WTC11 (cell line): Measurements from ENCODE around the gene ST3GAL5. TPM values are rescaled to one million over a fixed set of nuclear protein-coding genes. Genes with fewer than 3 reads are reported as not detected.

Source experiments
- ATAC-seq: fragments of 200-7000 bp; cut with Tn5 transposase; 2 replicates; pipeline ENCODE4 v1.10.0; 2021; ENCODE audit warnings: mild to moderate bottlenecking, moderate library complexity
- CTCF ChIA-PET: fragments of 300-600 bp; sonication (Branson Sonifier 250); formaldehyde crosslinking; loops from one replicate; lab custom pipeline; 2021; ENCODE audit warnings: antibody characterized with exemption; lab: Charles Lee
- POLR2A ChIA-PET: fragments of 350-600 bp; sonication (Branson Sonifier 250); formaldehyde crosslinking; loops from one replicate; lab custom pipeline; 2021; ENCODE audit warnings: antibody characterized with exemption; lab: Charles Lee
- DNase-seq: peaks from one replicate; pipeline ENCODE4 v3.0.0; 2021; ENCODE audit warnings: low spot score
- H3K27ac Mint-ChIP-seq: 2 replicates; pipeline ENCODE4 v1.8.0; 2021; ENCODE audit warnings: mixed read lengths
- H3K27me3 Mint-ChIP-seq: 2 replicates; pipeline ENCODE4 v1.8.0; 2021; ENCODE audit warnings: low read depth, mild to moderate bottlenecking, moderate library complexity, mixed read lengths
- H3K36me3 Mint-ChIP-seq: 2 replicates; pipeline ENCODE4 v1.8.0; 2021; ENCODE audit warnings: mixed read lengths
- H3K4me1 Mint-ChIP-seq: 2 replicates; pipeline ENCODE4 v1.8.0; 2022; ENCODE audit warnings: mixed read lengths
- H3K4me3 Mint-ChIP-seq: 2 replicates; pipeline ENCODE4 v1.8.0; 2021; ENCODE audit warnings: mild to moderate bottlenecking, moderate library complexity, mixed read lengths
- H3K9me3 Mint-ChIP-seq: 2 replicates; pipeline ENCODE4 v1.8.0; 2021; ENCODE audit warnings: mixed read lengths
- CBFB ChIP-seq: sonication (generic); formaldehyde crosslinking; IDR thresholded peaks from 2 replicates; pipeline ENCODE4 v1.8.1; 2022; ENCODE audit warnings: mild to moderate bottlenecking, low read depth, missing genetic modification reagents
- EMX1 ChIP-seq: fragments of 250-450 bp; sonication (Bioruptor Pico); IDR thresholded peaks from 2 replicates; pipeline ENCODE4 v1.8.0; 2021; ENCODE audit warnings: mild to moderate bottlenecking
- IRF2 ChIP-seq: sonication (generic); formaldehyde crosslinking; IDR thresholded peaks from 2 replicates; pipeline ENCODE4 v1.8.0; 2022; ENCODE audit warnings: low read depth, missing genetic modification reagents, borderline replicate concordance
- JAZF1 ChIP-seq: fragments of 250-450 bp; sonication (Bioruptor Pico); IDR thresholded peaks from 2 replicates; pipeline ENCODE4 v1.9.0; 2021; ENCODE audit warnings: moderate library complexity, mild to moderate bottlenecking, inconsistent platforms
- JUN ChIP-seq: sonication (generic); formaldehyde crosslinking; IDR thresholded peaks from 2 replicates; pipeline ENCODE4 v1.8.0; 2023; ENCODE audit warnings: mild to moderate bottlenecking, missing genetic modification reagents
- MXD4 ChIP-seq: fragments of 250-450 bp; sonication (Bioruptor Pico); IDR thresholded peaks from 2 replicates; pipeline ENCODE4 v1.8.0; 2021; ENCODE audit warnings: mild to moderate bottlenecking, moderate library complexity, borderline replicate concordance
- NFYB ChIP-seq: sonication (generic); formaldehyde crosslinking; conservative IDR thresholded peaks from 2 replicates; pipeline ENCODE4 v1.8.0; 2022; ENCODE audit warnings: low read depth, missing genetic modification reagents
- NR2C2 ChIP-seq: sonication (generic); formaldehyde crosslinking; IDR thresholded peaks from 2 replicates; pipeline ENCODE4 v1.8.0; 2022; ENCODE audit warnings: mild to moderate bottlenecking, missing genetic modification reagents
- OVOL2 ChIP-seq: fragments of 250-450 bp; sonication (Bioruptor Pico); IDR thresholded peaks from 2 replicates; pipeline ENCODE4 v1.9.0; 2021; ENCODE audit warnings: mild to moderate bottlenecking, borderline replicate concordance
- RELA ChIP-seq: sonication (generic); formaldehyde crosslinking; IDR thresholded peaks from 2 replicates; pipeline ENCODE4 v1.8.1; 2022; ENCODE audit warnings: missing genetic modification reagents, mild to moderate bottlenecking, borderline replicate concordance
- RORB ChIP-seq: fragments of 250-450 bp; sonication (Bioruptor Pico); IDR thresholded peaks from 2 replicates; pipeline ENCODE4 v1.9.0; 2021; ENCODE audit warnings: mild to moderate bottlenecking
- SMAD4 ChIP-seq: sonication (generic); formaldehyde crosslinking; IDR thresholded peaks from 2 replicates; pipeline ENCODE4 v1.8.0; 2022; ENCODE audit warnings: mild to moderate bottlenecking, missing genetic modification reagents
- ZBTB21 ChIP-seq: sonication (generic); formaldehyde crosslinking; IDR thresholded peaks from 2 replicates; pipeline ENCODE4 v1.8.1; 2023; ENCODE audit warnings: mild to moderate bottlenecking, missing genetic modification reagents, borderline replicate concordance
- ZNF138 ChIP-seq: sonication (generic); formaldehyde crosslinking; conservative IDR thresholded peaks from 2 replicates; pipeline ENCODE4 v1.8.1; 2022; ENCODE audit warnings: mild to moderate bottlenecking, moderate library complexity, missing genetic modification reagents
- ZNF423 ChIP-seq: fragments of 250-450 bp; sonication (Bioruptor Pico); IDR thresholded peaks from 2 replicates; pipeline ENCODE4 v2.1.2; 2022; ENCODE audit warnings: mild to moderate bottlenecking, moderate library complexity
- total RNA-seq: library from RNA; stranded (reverse); gene quantifications from 3 replicates; pipeline ENCODE4 v1.2.3, GENCODE V29; 2021
- TF ChIP-seq, protein P1 (sequence below): fragments of 250-450 bp; sonication (Bioruptor Pico); IDR thresholded peaks from 2 replicates; pipeline ENCODE4 v1.9.0; 2021; ENCODE audit warnings: mild to moderate bottlenecking
- TF ChIP-seq, protein P2 (sequence below): fragments of 250-450 bp; sonication (Bioruptor Pico); conservative IDR thresholded peaks from 2 replicates; pipeline ENCODE4 v1.9.0; 2021; ENCODE audit warnings: mild to moderate bottlenecking
- TF ChIP-seq, protein P3 (sequence below): sonication (generic); formaldehyde crosslinking; IDR thresholded peaks from 2 replicates; pipeline ENCODE4 v1.8.0; 2022; ENCODE audit warnings: mild to moderate bottlenecking, missing genetic modification reagents
- TF ChIP-seq, protein P4 (sequence below): sonication (generic); formaldehyde crosslinking; conservative IDR thresholded peaks from 2 replicates; pipeline ENCODE4 v1.8.1; 2023; ENCODE audit warnings: mild to moderate bottlenecking, low read depth, missing genetic modification reagents, moderate library complexity
- TF ChIP-seq, protein P5 (sequence below): fragments of 250-450 bp; sonication (Bioruptor Pico); IDR thresholded peaks from 2 replicates; pipeline ENCODE4 v2.1.2; 2022; ENCODE audit warnings: mild to moderate bottlenecking, moderate library complexity
- TF ChIP-seq, protein P6 (sequence below): fragments of 250-450 bp; sonication (Bioruptor Pico); IDR thresholded peaks from 2 replicates; pipeline ENCODE4 v1.9.0; 2021; ENCODE audit warnings: mild to moderate bottlenecking
- TF ChIP-seq, protein P7 (sequence below): sonication (generic); formaldehyde crosslinking; IDR thresholded peaks from 2 replicates; pipeline ENCODE4 v1.8.0; 2023; ENCODE audit warnings: mild to moderate bottlenecking, missing genetic modification reagents

Gene ST3GAL5
- total RNA-seq, 1 experiment from 2014 or later = 5.9 TPM

DNA sequence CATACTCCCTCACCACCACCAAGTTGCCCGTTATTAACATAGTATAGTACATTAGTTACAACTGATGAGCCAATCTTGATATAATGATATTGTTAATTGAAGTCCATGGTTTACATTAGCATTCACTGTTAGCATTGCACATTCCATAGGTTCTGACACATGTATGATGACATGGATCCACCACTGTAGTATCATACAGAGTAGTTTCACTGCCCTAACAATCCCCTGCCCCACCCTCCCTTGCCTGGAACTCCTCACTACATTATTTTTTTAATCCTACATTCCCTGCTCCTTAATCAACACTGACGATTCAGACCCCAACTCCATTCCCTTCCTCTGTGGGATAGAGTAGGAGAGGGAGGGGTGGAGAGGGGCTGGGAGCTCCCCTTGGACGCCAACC is 20.2 kb upstream of the ST3GAL5 start:
- TF ChIP-seq OVOL2 (CRISPR knock-in tag) (no peak), RORB (CRISPR knock-in tag) (no peak), JAZF1 (CRISPR knock-in tag) (no peak), JUN (CRISPR knock-in tag) (no peak), NR2C2 (CRISPR knock-in tag) (no peak), MXD4 (CRISPR knock-in tag) (no peak), IRF2 (CRISPR knock-in tag) (no peak), NFYB (no peak), CBFB (CRISPR knock-in tag) (no peak)
- TF ChIP-seq, protein P1, sequence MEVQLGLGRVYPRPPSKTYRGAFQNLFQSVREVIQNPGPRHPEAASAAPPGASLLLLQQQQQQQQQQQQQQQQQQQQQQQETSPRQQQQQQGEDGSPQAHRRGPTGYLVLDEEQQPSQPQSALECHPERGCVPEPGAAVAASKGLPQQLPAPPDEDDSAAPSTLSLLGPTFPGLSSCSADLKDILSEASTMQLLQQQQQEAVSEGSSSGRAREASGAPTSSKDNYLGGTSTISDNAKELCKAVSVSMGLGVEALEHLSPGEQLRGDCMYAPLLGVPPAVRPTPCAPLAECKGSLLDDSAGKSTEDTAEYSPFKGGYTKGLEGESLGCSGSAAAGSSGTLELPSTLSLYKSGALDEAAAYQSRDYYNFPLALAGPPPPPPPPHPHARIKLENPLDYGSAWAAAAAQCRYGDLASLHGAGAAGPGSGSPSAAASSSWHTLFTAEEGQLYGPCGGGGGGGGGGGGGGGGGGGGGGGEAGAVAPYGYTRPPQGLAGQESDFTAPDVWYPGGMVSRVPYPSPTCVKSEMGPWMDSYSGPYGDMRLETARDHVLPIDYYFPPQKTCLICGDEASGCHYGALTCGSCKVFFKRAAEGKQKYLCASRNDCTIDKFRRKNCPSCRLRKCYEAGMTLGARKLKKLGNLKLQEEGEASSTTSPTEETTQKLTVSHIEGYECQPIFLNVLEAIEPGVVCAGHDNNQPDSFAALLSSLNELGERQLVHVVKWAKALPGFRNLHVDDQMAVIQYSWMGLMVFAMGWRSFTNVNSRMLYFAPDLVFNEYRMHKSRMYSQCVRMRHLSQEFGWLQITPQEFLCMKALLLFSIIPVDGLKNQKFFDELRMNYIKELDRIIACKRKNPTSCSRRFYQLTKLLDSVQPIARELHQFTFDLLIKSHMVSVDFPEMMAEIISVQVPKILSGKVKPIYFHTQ (CRISPR knock-in tag) = no peak
- TF ChIP-seq, protein P2, sequence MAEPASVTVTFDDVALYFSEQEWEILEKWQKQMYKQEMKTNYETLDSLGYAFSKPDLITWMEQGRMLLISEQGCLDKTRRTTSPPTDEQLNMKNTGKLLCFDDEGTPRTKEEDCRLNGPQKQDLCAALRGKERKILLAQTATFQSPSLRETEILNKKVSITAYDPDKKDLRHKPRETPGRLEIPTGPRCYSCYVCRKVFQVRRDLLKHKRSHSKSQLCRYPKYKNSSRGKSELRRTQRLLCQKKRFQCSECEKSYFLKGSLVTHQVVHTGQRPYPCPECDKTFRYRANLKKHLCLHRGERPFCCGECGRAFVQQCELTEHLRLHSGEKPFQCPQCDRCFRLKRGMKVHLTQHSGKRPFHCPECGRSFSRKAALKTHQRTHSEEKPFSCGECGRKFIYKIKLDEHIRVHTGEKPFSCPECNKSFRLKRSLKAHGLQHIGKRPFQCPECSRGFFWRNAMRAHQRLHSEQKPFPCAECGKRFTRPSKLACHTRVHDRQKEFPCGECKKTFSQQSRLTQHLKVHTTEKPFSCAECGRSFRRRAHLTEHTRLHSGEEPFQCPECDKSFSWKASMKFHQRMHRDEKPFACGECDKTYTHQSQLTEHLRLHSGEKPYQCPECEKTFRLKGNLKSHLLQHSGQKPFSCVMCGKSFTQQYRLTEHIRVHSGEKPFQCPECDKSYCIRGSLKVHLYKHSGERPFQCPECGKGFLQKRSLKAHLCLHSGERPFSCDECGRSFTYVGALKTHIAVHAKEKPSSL (CRISPR knock-in tag) = no peak
- no peak overlapping the region for H3K27ac Mint-ChIP-seq
- DNase-seq (no peak), ATAC-seq (no peak)
- H3K4me3 Mint-ChIP-seq = no peak overlapping the region
- CTCF ChIA-PET = interaction anchor here (2.1 kb wide), 1 partner anchor 20 kb away, joined by 10 read pairs; the partner anchor contains the start of gene ST3GAL5
- no peaks in the 10 kb centered on the region for H3K4me1 Mint-ChIP-seq
- H3K9me3 Mint-ChIP-seq = no peaks in the 10 kb centered on the region
- H3K27me3 Mint-ChIP-seq = no peaks in the 10 kb centered on the region
- H3K36me3 Mint-ChIP-seq = no peaks in the 10 kb centered on the region
- POLR2A ChIA-PET = no interaction called here

DNA sequence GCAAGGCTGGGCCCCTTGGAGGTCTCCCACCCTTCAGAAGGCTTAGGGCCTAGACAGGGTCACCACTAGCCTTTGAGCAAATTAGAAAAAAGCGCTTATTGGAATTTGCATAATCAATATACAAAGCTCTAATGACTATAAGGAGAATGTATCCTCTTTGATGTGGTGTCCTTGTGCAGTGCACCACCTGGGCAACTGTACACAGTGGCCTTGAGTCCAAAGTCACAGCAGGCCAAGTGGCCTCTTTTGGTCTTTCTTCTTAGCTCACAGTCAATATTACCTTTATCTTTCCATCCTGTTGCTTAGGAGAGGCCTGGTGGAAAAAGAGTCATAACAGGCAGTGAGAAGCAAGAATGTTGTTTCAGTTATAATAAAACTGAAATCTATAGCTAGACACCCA is 19.7 kb upstream of the ST3GAL5 start:
- CTCF ChIA-PET = interaction anchor here (2.1 kb wide), 1 partner anchor 20 kb away, joined by 10 read pairs; the partner anchor contains the start of gene ST3GAL5

More for the DNA sequence above, 19.7 kb upstream of the ST3GAL5 start:
- Mint-ChIP-seq H3K4me3 (no peak overlapping the region), H3K27ac (no peak overlapping the region), H3K27me3 (no peaks in the 10 kb centered on the region), H3K36me3 (no peaks in the 10 kb centered on the region), H3K4me1 (no peaks in the 10 kb centered on the region), H3K9me3 (no peaks in the 10 kb centered on the region)
- TF ChIP-seq, protein P3, sequence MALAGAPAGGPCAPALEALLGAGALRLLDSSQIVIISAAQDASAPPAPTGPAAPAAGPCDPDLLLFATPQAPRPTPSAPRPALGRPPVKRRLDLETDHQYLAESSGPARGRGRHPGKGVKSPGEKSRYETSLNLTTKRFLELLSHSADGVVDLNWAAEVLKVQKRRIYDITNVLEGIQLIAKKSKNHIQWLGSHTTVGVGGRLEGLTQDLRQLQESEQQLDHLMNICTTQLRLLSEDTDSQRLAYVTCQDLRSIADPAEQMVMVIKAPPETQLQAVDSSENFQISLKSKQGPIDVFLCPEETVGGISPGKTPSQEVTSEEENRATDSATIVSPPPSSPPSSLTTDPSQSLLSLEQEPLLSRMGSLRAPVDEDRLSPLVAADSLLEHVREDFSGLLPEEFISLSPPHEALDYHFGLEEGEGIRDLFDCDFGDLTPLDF = no peak
- no peak for TF ChIP-seq JAZF1 (CRISPR knock-in tag)
- no peak for TF ChIP-seq SMAD4 (CRISPR knock-in tag)
- TF ChIP-seq OVOL2 (CRISPR knock-in tag) = no peak
- no peak for TF ChIP-seq ZBTB21 (CRISPR knock-in tag)
- TF ChIP-seq, protein P4, sequence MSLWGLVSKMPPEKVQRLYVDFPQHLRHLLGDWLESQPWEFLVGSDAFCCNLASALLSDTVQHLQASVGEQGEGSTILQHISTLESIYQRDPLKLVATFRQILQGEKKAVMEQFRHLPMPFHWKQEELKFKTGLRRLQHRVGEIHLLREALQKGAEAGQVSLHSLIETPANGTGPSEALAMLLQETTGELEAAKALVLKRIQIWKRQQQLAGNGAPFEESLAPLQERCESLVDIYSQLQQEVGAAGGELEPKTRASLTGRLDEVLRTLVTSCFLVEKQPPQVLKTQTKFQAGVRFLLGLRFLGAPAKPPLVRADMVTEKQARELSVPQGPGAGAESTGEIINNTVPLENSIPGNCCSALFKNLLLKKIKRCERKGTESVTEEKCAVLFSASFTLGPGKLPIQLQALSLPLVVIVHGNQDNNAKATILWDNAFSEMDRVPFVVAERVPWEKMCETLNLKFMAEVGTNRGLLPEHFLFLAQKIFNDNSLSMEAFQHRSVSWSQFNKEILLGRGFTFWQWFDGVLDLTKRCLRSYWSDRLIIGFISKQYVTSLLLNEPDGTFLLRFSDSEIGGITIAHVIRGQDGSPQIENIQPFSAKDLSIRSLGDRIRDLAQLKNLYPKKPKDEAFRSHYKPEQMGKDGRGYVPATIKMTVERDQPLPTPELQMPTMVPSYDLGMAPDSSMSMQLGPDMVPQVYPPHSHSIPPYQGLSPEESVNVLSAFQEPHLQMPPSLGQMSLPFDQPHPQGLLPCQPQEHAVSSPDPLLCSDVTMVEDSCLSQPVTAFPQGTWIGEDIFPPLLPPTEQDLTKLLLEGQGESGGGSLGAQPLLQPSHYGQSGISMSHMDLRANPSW (CRISPR knock-in tag) = no peak
- no peak for TF ChIP-seq EMX1 (CRISPR knock-in tag)
- no peak for TF ChIP-seq JUN (CRISPR knock-in tag)
- TF ChIP-seq RELA (CRISPR knock-in tag) = no peak
- no peak for TF ChIP-seq ZNF138 (CRISPR knock-in tag)
- TF ChIP-seq ZNF423 (CRISPR knock-in tag) = no peak
- TF ChIP-seq, protein P5, sequence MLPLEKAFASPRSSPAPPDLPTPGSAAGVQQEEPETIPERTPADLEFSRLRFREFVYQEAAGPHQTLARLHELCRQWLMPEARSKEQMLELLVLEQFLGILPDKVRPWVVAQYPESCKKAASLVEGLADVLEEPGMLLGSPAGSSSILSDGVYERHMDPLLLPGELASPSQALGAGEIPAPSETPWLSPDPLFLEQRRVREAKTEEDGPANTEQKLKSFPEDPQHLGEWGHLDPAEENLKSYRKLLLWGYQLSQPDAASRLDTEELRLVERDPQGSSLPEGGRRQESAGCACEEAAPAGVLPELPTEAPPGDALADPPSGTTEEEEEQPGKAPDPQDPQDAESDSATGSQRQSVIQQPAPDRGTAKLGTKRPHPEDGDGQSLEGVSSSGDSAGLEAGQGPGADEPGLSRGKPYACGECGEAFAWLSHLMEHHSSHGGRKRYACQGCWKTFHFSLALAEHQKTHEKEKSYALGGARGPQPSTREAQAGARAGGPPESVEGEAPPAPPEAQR (CRISPR knock-in tag) = no peak
- TF ChIP-seq, protein P6, sequence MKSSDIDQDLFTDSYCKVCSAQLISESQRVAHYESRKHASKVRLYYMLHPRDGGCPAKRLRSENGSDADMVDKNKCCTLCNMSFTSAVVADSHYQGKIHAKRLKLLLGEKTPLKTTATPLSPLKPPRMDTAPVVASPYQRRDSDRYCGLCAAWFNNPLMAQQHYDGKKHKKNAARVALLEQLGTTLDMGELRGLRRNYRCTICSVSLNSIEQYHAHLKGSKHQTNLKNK (CRISPR knock-in tag) = no peak
- TF ChIP-seq, protein P7, sequence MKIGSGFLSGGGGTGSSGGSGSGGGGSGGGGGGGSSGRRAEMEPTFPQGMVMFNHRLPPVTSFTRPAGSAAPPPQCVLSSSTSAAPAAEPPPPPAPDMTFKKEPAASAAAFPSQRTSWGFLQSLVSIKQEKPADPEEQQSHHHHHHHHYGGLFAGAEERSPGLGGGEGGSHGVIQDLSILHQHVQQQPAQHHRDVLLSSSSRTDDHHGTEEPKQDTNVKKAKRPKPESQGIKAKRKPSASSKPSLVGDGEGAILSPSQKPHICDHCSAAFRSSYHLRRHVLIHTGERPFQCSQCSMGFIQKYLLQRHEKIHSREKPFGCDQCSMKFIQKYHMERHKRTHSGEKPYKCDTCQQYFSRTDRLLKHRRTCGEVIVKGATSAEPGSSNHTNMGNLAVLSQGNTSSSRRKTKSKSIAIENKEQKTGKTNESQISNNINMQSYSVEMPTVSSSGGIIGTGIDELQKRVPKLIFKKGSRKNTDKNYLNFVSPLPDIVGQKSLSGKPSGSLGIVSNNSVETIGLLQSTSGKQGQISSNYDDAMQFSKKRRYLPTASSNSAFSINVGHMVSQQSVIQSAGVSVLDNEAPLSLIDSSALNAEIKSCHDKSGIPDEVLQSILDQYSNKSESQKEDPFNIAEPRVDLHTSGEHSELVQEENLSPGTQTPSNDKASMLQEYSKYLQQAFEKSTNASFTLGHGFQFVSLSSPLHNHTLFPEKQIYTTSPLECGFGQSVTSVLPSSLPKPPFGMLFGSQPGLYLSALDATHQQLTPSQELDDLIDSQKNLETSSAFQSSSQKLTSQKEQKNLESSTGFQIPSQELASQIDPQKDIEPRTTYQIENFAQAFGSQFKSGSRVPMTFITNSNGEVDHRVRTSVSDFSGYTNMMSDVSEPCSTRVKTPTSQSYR = no peak
- DNase-seq (no peak), ATAC-seq (no peak)
- POLR2A ChIA-PET = no interaction called here
